BJ (cell line): Measurements from ENCODE around the gene GDAP2. TPM values are rescaled to one million over a fixed set of nuclear protein-coding genes. Genes with fewer than 3 reads are reported as not detected.

ENCODE experiments used
- CTCF ChIA-PET: fragments of 350-600 bp; formaldehyde crosslinking; extraction: SDS; loops from one replicate; lab custom pipeline; 2021; ENCODE audit warnings: antibody characterized with exemption, inconsistent platforms; lab: Yijun Ruan, JAX
- POLR2A ChIA-PET: fragments of 300-600 bp; sonication (Branson Sonifier 250); formaldehyde crosslinking; extraction: SDS; loops from one replicate; lab custom pipeline; 2021; ENCODE audit warnings: antibody characterized with exemption; lab: Charles Lee
- DNase-seq: peaks from one replicate; pipeline ENCODE4 v3.0.0-alpha.2; 2011; ENCODE audit warnings: low read depth
- H3K27me3 ChIP-seq: 2 replicates; pipeline ENCODE4 v1.6.0; 2011; ENCODE audit warnings: low read length; ENCODE audit not compliant: control insufficient read depth, insufficient read depth
- H3K36me3 ChIP-seq: 2 replicates; pipeline ENCODE4 v1.5.1; 2011; ENCODE audit warnings: low read length; ENCODE audit not compliant: control insufficient read depth, insufficient read depth
- H3K4me3 ChIP-seq: 2 replicates; pipeline ENCODE4 v1.5.1; 2011; ENCODE audit warnings: low read depth, mild to moderate bottlenecking, control low read depth, low read length
- polyA plus RNA-seq: library from polyadenylated mRNA; depleted of rRNA; stranded (reverse); fragments of >200 nt; gene quantifications from 2 replicates; pipeline ENCODE4 v1.2.3, GENCODE V29; 2011
- TF ChIP-seq, protein P1 (sequence below): IDR thresholded peaks from 2 replicates; pipeline ENCODE4 v1.5.1; 2011; ENCODE audit warnings: low read depth, mild to moderate bottlenecking, control low read depth, inconsistent platforms, low read length, moderate library complexity; ENCODE audit not compliant: insufficient read depth

GDAP2 gene
- polyA plus RNA-seq, 1 experiment: 8.1 TPM

DNA sequence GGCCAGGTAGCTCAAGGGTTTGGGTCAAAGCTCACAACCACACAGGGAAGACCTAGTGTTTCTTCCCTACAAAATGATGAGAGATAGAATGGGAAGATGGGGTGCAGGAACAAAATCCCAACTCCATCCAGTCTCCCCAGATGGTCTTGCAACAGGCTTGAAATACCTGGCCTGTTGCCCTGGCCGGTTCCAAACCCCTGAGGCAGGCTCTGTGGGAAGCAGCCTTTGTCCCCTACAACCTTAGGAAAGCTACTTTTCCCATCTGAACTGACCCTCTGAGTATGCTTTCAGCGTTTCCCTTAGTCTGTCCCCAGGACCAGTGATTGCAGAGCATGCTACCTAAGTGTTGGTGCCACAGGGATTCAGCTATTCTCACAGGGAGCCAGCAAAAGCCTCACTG, 104.0 kb downstream of the GDAP2 start:
- DNase-seq: no peak
- no peaks in the 10 kb centered on the region for H3K36me3 ChIP-seq
- ChIA-PET POLR2A (no interaction called here), CTCF (interaction anchor here (0.9 to 2.8 kb wide), 4 partner anchors 9 to 70 kb away, joined by 3 to 14 read pairs (median 4); no protein-coding TSS in a partner anchor)
- no peak overlapping the region for H3K4me3 ChIP-seq
- TF ChIP-seq, protein P1, sequence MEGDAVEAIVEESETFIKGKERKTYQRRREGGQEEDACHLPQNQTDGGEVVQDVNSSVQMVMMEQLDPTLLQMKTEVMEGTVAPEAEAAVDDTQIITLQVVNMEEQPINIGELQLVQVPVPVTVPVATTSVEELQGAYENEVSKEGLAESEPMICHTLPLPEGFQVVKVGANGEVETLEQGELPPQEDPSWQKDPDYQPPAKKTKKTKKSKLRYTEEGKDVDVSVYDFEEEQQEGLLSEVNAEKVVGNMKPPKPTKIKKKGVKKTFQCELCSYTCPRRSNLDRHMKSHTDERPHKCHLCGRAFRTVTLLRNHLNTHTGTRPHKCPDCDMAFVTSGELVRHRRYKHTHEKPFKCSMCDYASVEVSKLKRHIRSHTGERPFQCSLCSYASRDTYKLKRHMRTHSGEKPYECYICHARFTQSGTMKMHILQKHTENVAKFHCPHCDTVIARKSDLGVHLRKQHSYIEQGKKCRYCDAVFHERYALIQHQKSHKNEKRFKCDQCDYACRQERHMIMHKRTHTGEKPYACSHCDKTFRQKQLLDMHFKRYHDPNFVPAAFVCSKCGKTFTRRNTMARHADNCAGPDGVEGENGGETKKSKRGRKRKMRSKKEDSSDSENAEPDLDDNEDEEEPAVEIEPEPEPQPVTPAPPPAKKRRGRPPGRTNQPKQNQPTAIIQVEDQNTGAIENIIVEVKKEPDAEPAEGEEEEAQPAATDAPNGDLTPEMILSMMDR: no peak
- H3K27me3 ChIP-seq: no peaks in the 10 kb centered on the region

DNA sequence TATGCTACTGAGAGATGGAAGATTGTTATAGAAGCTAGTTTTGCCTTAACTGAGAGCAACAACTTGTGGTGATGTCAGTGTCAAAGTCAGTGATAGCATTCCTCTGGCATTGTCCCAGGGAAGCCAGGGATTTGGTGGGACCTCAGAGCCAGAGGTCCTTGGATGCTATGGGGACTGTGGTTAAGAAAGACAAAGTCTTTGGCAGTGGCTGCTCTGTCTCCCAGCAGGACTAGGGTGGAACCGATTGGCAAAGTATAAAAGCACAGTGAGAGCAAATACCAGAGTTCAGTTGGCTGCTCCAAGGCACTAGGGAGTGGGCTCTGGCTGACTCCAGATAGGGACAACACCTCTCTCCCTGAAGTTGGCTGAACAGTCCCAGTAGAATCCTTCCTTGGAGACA, 104.8 kb downstream of the GDAP2 start:
- H3K4me3 ChIP-seq: no peak overlapping the region
- DNase-seq: no peak
- H3K27me3 ChIP-seq: no peaks in the 10 kb centered on the region
- TF ChIP-seq, protein P1: no peak
- H3K36me3 ChIP-seq: no peaks in the 10 kb centered on the region
- CTCF ChIA-PET: interaction anchor here (0.7 to 2.8 kb wide), 4 partner anchors 8 to 71 kb away, joined by 3 to 14 read pairs (median 6); no protein-coding TSS in a partner anchor
- POLR2A ChIA-PET: no interaction called here

GRCh38 chr1:117821774-117822482, 107.5 kb downstream of the GDAP2 start:
- peak; percentile 75 for DNase-seq
- H3K4me3 ChIP-seq: no peak overlapping the region
- TF ChIP-seq, protein P1: no peak
- no peaks in the 10 kb centered on the region for H3K36me3 ChIP-seq
- ChIA-PET CTCF (interaction anchor here (0.6 to 1.9 kb wide), 5 partner anchors 9 to 74 kb away, joined by 3 to 7 read pairs (median 5); no protein-coding TSS in a partner anchor), POLR2A (no interaction called here)
- H3K27me3 ChIP-seq: no peaks in the 10 kb centered on the region

DNA sequence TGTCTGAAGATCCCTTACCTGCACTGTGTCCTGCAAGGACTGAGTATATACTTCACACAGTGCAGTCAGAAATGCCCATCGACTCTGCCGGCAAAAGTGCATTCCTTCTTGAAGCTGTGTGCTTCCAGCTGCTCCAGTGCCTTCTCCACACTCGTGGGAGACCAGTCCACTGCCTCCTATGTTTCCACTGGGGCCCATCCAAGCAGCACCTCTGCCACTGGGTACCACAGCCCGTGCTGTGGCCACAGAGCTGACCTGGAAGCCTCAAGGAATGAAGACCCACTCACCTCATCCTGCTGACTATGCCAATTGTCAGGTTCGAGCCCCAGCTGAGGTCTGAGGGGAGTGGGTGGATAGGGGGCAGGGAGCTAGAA, 108.1 kb downstream of the GDAP2 start:
- Histone ChIP-seq H3K4me3 (no peak overlapping the region), H3K36me3 (no peaks in the 10 kb centered on the region), H3K27me3 (no peaks in the 10 kb centered on the region)
- CTCF ChIA-PET: interaction anchor here (0.6 to 1.9 kb wide), 6 partner anchors 8 to 74 kb away, joined by 3 to 7 read pairs (median 4); no protein-coding TSS in a partner anchor
- no peak for DNase-seq
- POLR2A ChIA-PET: no interaction called here
- TF ChIP-seq, protein P1: no peak

GRCh38 chr1:117820694-117821381, 108.6 kb downstream of the GDAP2 start:
- Histone ChIP-seq H3K27me3 (no peaks in the 10 kb centered on the region), H3K36me3 (no peaks in the 10 kb centered on the region), H3K4me3 (no peak overlapping the region)
- POLR2A ChIA-PET: no interaction called here
- CTCF ChIA-PET: interaction anchor here (0.6 to 1.9 kb wide), 6 partner anchors 8 to 75 kb away, joined by 3 to 7 read pairs (median 4); no protein-coding TSS in a partner anchor
- TF ChIP-seq, protein P1: no peak
- DNase-seq: no peak
